H1 (cell line): ENCODE results near the gene AQP2. TPM values are rescaled to one million over a fixed set of nuclear protein-coding genes. Genes with fewer than 3 reads are reported as not detected.

Experiments used
- CBX8 ChIP-seq: fragments of 300-800, 300-1000 bp; sonication (generic); IDR thresholded peaks from 2 replicates; pipeline ENCODE4 v1.7.1; 2016; ENCODE audit warnings: low read depth, low read length, borderline replicate concordance
- TCF12 ChIP-seq: IDR thresholded peaks from 2 replicates; pipeline ENCODE4 v1.6.1; 2011; ENCODE audit warnings: low read depth, mild to moderate bottlenecking, low read length
- TEAD4 ChIP-seq: IDR thresholded peaks from 2 replicates; pipeline ENCODE4 v1.6.1; 2012; ENCODE audit warnings: low read depth, low read length, inconsistent platforms, mixed read lengths
- polyA plus RNA-seq, 7 experiments: library from polyadenylated mRNA; depleted of rRNA in 3 of 7; stranded (reverse) in 5 of 7; unstranded in 2 of 7; fragments of >200 nt in 5 of 7; fragments of 200-250 nt in 2 of 7; gene quantifications; 1 replicate in 5 of 7; 2 replicates in 1 of 7; 4 replicates in 1 of 7; pipeline versions ENCODE4 v1.2.1 to v1.2.3, GENCODE V29; 2011 to 2013; ENCODE audit warnings: missing spikeins in 2 of 7, mixed read lengths in 2 of 7
- total RNA-seq: library from RNA; stranded (reverse); fragmentation: NEBNext Ultra II Directional; extraction: Animal tissue kit (Norgen Biotek cat#: 25700); gene quantifications from 2 replicates; pipeline ENCODE4 v1.2.1, GENCODE V29; 2021

Gene AQP2
- total and polyA plus RNA-seq, 2 of the 8 experiments (the other 6 are each of a cell fraction or from before 2014, with no cell fraction given), result not detected

DNA sequence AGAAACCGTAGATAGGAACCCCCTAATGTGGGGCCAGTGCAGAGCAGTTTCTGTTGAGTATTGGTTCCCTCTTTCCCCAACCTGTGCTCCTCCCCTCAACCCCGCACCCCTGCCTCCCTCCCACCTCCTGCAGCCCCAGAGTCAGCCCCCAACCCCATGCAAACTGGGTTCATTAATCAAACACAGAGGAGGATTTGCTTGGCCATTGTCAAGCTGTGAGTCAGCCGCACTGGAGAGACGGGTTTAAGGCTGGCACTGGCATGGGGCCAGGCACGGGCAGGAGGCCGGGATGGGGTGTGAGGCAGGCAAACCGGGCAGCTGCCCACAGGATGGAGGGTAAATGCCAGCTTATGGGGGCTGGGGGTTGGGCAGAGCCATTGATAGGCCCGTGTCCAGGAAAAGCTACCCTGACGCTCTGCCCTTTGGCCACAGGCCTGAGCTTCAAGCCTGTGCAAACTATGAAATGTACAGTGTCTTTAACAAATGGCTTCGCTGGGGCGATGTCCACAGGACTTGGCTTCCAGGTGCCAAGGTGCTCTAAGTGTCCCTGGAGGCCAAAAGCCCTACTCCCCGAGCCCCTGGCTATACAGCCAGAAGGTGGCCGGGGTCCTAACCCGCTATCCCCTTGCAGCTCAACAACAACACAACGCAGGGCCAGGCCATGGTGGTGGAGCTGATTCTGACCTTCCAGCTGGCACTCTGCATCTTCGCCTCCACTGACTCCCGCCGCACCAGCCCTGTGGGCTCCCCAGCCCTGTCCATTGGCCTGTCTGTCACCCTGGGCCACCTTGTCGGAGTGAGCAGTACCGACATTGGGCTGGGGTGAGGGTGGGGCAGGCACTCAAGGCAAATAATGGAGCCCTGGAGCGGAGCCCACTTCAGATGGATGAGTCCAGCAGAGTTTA is 12.6 kb downstream of the AQP2 start (continued):
- TF ChIP-seq TCF12 (no peak), TEAD4 (no peak), CBX8 (no peak)
